ENCODE data around the gene ILK. TPM values are rescaled to one million over a fixed set of nuclear protein-coding genes. Genes with fewer than 3 reads are reported as not detected.

The ILK gene
- total and polyA plus RNA-seq, 10 of the 15 experiments (the other 5 are each of a cell fraction or from before 2014, with no cell fraction given), result 51.8 to 163 (median 92.0) TPM

- POLR2A ChIA-PET, result no interaction called here
Observed at GRCh38 chr11:6563121-6563619, 40.4 kb upstream of the ILK start.

More at GRCh38 chr11:6563121-6563619, 40.4 kb upstream of the ILK start:
- Histone ChIP-seq H3K79me2 (ENCODE audit: control insufficient read depth, insufficient read depth, low read length) (no peaks in the 10 kb centered on the region), H2AFZ (ENCODE audit: control insufficient read depth, low read depth, low read length) (no peak overlapping the region), H3K9me3 (replicated peaks; ENCODE audit: control insufficient read depth, insufficient read depth, low read length) (no peaks in the 10 kb centered on the region), H3K4me3 (no peak overlapping the region), H3K36me3 (ENCODE audit: control insufficient read depth in 2 of 2, insufficient read depth in 2 of 2, low read length in 1 of 2) (no peaks in the 10 kb centered on the region), H4K20me1 (ENCODE audit: control insufficient read depth, insufficient read depth) (no peaks in the 10 kb centered on the region), H3K27me3 (replicated peaks in 1 of 2; ENCODE audit: control insufficient read depth in 2 of 2, insufficient read depth in 2 of 2, low read length in 1 of 2) (no peaks in the 10 kb centered on the region), H3K9ac (ENCODE audit: control insufficient read depth, insufficient read depth, low read length) (no peak overlapping the region), H3K4me1 (ENCODE audit: control insufficient read depth, insufficient read depth, low read length) (no peaks in the 10 kb centered on the region), H3K4me2 (ENCODE audit: control insufficient read depth, insufficient read depth) (no peak overlapping the region), H3K27ac (ENCODE audit: control insufficient read depth, insufficient read depth) (no peak overlapping the region)
- ChIA-PET CTCF (no interaction called here), SMC1A (ENCODE audit: uncharacterized antibody, unreplicated experiment) (no interaction called here), RAD21 (ENCODE audit: unreplicated experiment) (no interaction called here)
- WGBS (ENCODE audit: insufficient coverage, insufficient replicate concordance, low lambda C conversion rate, missing lambda C conversion rate), result 97% methylated on average over 4 of the region's 4 CpGs
- intact Hi-C loops (cut with micrococcal nuclease; ENCODE audit: unreplicated experiment) (no loop called here), in situ Hi-C loops (cut with MboI) (no loop called here)
- TF ChIP-seq SMAD1 (IDR thresholded peaks at IDR 0.05; ENCODE audit: low read depth, partially characterized antibody), result no peak
- no peak for TF ChIP-seq ELK1 (IDR thresholded peaks at IDR 0.05; ENCODE audit: low read depth, low read length)
- TF ChIP-seq ZBED1 (IDR thresholded peaks at IDR 0.05; ENCODE audit: borderline replicate concordance), result no peak
- no peak for TF ChIP-seq PML (IDR thresholded peaks at IDR 0.05; ENCODE audit: low read length)
- no peak for TF ChIP-seq ATF7 (IDR thresholded peaks at IDR 0.05; ENCODE audit: low read depth)
- no peak for TF ChIP-seq POLR2AphosphoS2 (IDR thresholded peaks at IDR 0.05; ENCODE audit: low read depth, low read length)
- TF ChIP-seq RBBP5 (conservative IDR thresholded peaks at IDR 0.05), result no peak
- no peak for TF ChIP-seq POU2F2 (IDR thresholded peaks at IDR 0.05; ENCODE audit: borderline replicate concordance, low read depth, low read length)
- no peak for TF ChIP-seq SREBF1 (IDR thresholded peaks at IDR 0.05; ENCODE audit: low read length)
- no peak for TF ChIP-seq TBL1XR1 (IDR thresholded peaks at IDR 0.05; ENCODE audit: low read depth, low read length)
- no peak for TF ChIP-seq ZNF24 (IDR thresholded peaks at IDR 0.05)
- no peak for TF ChIP-seq BRCA1 (IDR thresholded peaks at IDR 0.05; ENCODE audit: low read depth, low read length)
- TF ChIP-seq BCL11A (IDR thresholded peaks at IDR 0.05; ENCODE audit: low read depth, low read length), result no peak
- TF ChIP-seq ZBTB11 (CRISPR knock-in tag; IDR thresholded peaks at IDR 0.05), result no peak
- TF ChIP-seq SMARCA5 (IDR thresholded peaks at IDR 0.05), result no peak
- TF ChIP-seq CREB1 (IDR thresholded peaks at IDR 0.05; ENCODE audit: low read depth), result no peak
- no peak for TF ChIP-seq HDAC6 (IDR thresholded peaks at IDR 0.05; ENCODE audit: unreplicated experiment)
- no peak for TF ChIP-seq NKRF (conservative IDR thresholded peaks at IDR 0.05)
- no TSS peak for BruUV-seq (replicated peaks)
- no peak for FAIRE-seq
- DNase-seq (ENCODE audit: low read depth, low spot score), result no peak
- ATAC-seq, result no peak

All from GM12878 (cell line).